Activated CD4-positive, alpha-beta T cell treated with anti-CD3 and anti-CD28 coated beads for 4 hours (primary cell): Measurements from ENCODE around the gene GAPVD1.
"Not testable (repeated sequence)": the region's sequence is repeated elsewhere in the genome, so short reads cannot be mapped to it uniquely, and the experiment has no call there.

ENCODE experiments used
- DNase-seq, 2 donors: peaks; one replicate each; pipeline ENCODE4 v3.0.0-alpha.2; 2020

The GAPVD1 gene

DNA sequence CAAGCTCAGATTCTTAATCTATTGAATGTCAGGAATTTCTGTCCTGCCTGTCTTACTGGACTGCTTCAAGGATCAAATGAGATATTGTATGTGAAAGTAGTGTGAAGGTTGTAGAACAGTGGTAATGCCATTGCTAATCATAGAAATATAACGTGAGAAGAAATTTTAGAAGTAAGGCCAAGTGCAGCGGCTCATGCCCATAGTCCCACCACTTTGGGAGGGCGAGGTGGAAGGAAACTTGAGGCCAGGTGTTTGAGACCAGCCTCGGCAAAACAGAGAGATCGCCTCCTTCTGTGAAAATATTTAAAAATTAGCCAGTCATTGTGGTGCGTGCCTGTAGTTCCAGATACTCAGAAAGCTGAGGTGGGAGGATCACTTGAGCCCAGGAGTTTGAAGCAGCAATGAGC, 15.4 kb upstream of the GAPVD1 start:
- no peak for DNase-seq

DNA sequence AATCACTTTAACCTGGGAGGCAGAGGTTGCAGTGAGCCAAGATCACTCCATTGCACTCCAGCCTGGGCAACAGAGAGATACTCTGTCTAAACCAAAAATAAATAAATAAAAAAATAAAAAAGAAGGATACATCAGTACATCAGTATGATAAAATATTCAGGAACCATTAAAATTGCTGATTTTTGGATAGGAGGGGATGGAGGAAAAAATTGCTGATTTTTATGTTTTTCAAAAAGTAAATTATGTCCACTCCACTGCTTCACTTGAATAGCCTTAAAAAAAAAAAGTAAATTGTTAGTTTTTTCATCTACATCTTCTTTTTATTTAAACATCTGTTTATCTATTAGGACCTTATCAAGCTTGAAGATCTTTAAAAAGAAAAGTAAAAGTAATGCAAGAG, 7.4 kb upstream of the GAPVD1 start:
- DNase-seq = no peak

DNA sequence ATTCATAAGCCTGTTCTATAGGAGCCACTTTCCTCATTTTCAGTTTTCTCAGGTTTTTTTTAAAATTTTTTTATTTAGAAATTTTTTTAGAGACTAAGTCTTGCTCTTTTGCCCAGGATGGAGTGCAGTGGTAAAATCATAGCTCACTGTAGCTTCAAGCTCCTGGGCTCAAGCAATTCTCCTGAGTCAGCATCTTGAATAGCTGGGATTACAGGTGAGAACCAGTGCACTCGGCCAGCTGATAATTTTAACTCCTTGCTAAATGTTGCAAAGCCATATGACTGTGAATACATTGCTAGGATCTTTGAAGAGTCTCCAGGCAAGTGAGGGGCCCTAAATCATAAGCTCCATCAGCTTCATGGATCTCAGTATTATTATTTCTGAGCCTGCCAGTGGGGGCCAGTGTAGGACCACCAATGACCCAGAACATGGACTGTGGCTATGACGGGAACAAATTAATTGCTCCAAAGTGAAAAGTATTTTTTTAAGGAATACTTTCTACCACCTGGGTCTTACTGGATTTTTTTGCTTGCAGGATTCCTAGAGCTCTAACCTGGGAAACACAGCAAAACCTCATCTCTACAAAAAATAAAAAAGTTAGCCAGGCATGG, 5.7 kb upstream of the GAPVD1 start:
- DNase-seq = no peak

DNA sequence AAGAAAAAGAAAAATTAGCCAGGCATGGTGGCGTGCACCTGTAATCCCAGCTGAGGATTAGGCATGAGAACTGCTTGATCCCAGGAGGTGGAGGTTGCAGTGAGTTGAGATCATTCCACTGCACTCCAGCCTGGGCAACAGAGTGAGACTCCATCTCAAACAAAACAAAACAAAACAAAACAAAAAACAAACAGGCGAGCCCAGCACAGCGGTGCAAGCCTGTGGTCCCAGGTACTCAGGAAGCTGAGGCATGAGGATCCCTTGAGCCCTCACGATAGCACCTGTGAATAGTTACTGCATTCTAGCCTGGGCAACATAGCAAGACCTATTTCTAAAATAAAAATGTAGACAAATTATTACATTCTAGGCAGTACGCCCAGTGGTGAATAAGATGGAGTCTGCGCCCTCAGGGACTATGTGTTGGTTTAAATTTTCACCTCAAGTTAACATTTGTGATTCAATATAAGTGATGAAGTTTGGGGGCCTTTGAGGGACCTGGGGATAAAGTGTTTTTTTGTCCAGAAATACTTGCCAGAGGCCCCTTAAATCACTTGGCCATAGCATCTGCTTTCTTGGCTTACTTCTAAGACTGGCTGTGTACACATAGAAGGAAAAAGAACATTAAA, 3.4 kb upstream of the GAPVD1 start:
- no peak for DNase-seq

DNA sequence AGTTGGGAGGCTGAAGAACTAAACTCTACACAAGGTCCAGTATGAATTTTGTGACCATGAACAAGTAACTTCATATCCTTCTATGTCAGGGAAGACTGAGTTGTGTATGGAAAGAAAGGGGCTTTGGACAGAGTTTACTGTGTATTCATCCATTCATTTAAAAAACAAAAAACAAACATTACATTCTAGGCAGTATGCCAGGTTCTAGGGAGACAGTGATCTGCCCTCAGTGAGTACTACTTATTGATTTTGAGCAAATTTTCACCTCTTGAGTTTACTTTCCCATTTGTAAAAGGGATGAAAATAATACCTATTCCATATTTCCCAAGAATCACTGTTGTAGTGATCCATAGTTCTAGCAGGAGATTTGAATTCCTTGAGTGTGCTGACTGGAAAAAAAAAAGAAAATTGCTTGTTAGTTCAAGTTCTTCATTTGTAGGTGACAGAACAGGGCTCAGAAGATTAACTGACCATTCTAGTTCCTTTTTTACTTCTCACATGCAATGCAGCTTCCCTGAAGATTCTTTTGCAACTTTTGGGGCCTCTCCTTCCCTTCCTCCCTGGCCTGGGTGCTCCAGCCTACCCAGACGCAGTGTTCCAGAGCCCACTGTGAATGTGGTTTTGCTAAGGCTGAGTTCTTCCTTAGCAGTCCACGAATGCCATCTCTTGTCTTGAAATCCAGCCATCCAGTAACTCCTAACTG, 2.6 kb upstream of the GAPVD1 start:
- DNase-seq = no peak

DNA sequence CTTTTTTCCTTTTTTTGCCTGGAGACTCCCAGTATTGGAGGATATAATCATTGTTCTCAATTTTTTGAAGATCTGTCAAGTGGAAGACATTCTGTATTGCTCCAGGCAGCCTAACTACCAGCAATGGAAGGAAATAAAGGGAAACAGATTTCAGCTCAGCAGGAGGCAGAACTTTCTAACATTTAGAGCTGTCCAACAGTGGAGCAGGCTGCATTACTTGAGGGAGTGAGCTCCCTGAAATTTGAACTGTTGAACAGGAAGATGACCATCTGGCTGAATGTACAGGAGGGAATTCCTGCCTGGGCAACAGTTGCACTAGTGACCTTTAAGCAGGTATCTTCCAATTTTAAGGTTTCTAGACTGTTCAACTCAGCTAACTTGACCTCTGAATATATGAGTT, 1.1 kb upstream of the GAPVD1 start:
- no peak for DNase-seq

DNA sequence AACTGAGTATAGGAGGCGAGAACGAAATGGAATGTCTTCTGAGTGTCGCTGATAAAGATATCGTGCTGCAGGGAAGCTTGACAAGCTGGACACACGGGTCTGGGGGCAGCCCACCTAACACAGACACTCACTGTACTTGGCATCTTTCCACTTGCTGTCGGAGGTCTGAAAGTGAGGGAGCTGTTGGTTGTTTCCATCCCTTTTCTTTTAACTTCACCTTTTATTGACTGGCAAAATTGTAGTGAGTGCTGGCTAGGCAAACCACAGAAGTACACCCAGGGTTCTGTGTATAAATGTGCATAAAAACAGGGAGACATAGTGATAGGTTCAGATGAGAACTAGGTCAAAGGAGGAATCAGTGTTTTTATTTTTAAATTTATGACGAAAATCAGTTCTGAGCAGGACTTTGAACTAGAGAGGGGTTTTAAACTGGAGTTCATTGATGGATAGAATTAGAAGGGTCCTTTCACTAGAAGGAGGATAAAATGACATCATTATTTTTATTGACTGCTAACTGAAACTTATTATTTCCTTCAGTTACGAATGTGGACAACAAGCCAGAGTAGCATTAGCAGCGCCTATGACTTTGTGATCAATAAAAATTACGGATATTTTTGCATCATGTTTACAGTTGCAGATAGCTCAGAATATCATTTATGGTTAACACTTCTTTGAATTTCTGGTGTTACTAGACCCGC, 817 bp downstream of the GAPVD1 start:
- DNase-seq = no peak

DNA sequence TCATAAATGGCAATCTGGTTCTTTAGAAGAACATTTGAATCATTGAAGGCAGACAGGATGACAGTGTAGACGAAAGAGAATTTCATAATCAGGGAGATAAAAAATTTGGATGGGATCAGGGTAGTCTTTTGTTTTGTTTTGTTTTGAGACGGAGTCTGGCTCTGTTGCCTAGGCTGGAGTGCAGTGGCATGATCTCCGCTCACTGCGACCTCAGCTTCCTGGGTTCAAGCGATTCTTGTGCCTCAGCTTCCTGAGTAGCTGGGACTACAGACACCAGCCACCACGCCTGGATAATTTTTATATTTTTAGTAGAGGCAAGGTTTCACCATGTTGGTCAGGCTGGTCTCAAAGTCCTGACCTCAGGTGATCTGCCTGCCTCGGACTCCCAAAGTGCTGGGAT, 2.4 kb downstream of the GAPVD1 start:
- DNase-seq = not testable (repeated sequence)

DNA sequence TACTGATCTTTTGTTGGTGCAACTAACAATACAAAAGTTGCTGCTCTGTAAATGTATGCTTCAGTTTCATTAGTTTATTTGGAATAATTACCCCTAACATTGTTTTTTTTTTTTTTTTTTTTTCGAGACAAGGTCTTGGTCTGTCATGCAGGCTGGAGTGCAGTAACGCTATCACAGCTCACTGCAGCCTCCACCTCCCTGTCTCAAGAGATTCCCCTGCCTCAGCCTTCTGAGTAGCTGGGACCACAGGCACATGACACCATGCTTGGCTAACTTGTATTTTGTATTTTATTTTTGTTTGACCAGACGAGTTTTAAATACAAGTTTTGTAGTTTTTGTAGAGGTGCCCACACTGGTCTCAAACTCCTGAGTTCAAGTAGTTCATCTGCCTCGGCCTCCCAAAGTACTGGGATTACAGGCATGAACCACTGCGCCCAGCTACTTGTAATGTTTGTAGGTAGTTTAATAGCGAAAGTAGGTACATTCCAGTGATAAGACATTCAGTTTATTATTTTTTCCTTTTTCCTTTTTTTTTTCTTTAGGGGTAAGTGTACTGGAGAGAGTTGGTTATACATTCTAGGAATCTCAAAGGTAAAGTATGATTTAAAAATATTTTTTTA, 6.9 kb downstream of the GAPVD1 start:
- no peak for DNase-seq

DNA sequence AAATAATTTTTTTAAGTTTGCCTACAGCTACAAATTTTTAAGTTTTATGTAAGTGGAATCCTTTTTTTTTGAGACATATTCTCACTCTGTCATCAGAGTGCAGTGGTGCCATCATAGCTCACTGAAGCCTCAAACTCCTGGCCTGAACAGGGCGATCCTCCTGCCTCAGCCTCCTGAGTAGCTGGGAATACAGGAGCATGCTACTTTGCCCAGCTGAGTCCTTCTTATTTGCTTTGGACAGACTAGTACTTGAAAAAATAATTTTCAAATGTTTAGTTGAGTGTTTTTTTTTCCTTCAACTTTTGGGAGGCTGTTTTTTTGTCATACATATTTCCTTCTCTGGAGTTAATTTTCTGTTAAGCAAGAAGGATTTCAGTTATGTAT, 7.4 kb downstream of the GAPVD1 start:
- no peak for DNase-seq

DNA sequence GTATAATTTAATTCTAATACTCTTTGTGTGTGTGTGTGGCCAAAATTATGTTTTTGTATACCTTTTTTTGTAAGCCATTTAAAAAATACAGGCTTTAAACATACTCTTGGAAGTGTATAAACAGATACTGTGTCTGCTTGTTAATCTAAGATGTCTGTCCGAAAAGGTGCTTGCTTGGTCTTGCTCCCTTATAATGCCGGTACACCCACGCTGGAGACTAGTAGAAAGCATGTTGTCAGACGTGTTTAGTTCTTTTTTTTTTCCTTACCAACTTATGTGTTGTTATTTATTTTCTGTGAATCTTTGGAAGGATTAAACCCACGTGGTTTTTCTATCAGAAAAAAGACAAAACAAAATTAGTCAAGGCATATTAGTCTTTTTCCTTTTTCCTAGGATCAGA, 9.5 kb downstream of the GAPVD1 start:
- no peak for DNase-seq

DNA sequence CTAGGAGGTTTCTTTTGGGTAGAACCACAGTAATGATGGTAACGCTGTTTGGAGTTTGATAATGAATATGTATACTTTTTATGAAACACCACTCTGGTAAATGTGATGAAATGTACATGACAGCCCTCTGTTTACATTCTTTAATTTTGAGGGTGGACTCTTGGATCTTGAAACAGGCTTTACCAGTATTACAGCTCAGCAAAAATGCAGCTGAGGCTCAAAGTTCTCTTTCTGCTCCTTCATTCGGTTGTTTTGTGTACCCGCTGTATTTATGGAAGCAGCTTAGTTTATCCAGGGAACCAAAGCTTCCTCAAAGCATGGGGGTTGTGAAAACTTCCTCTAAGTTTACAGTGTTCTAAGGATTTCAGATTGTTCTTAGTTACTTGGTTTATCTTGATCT, 11.1 kb downstream of the GAPVD1 start:
- DNase-seq = no peak

DNA sequence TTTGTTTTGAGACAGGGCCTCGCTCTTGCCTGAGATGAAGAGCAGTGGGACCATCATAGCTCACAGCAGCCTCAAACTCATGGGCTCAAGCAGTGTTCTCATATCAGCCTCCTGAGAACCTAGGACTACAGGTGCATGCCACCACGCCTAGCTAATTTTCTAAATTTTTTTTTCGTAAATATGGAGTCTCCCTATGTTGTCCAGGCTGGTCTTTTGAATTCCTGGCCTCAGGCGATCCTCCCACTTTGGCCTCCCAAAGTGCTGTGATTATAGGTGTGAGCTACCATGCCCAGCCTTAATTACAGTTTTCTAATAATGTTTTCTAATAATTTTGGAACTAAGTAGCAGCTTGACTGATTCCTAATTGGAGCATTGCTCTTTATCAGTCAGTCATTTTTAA, 15.1 kb downstream of the GAPVD1 start:
- DNase-seq = no peak

DNA sequence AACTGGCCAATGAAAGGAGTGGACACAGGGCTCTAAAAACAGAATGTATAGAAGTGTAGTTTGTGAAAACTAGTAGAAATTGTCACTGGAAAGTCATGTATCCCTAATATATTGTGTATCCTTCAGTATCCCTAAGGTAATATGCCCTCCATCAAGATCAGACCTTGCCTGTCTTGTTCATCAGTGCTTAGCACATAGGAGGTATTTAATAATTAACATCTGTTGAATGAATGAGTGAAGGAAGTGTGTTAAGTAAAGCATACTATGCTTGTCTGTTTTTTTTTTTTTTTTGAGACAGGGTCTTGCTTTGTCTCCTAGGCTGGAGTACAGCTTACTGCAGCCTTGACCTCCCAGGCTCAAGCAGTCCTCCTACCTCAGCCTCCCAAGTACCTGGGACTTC, 15.8 kb downstream of the GAPVD1 start:
- DNase-seq = no peak

DNA sequence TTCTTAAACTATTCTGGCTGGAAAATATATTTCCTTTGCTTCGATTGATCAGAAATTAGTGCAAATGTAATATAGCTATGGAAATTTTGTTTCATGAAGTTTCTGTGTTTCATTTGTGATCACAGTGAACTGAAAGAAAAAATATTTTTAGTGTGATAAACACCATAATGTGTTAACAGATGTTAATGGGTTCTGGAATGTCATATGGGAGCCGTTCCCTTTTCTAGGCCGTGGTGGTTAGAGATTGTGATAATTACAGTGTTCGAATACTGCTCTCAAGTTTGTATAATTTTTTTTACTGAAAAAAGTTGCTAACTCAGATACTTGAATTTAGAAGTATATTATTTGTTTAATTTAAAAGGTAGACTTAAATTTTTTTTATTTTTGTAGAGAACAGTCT, 19.3 kb downstream of the GAPVD1 start:
- DNase-seq = no peak

DNA sequence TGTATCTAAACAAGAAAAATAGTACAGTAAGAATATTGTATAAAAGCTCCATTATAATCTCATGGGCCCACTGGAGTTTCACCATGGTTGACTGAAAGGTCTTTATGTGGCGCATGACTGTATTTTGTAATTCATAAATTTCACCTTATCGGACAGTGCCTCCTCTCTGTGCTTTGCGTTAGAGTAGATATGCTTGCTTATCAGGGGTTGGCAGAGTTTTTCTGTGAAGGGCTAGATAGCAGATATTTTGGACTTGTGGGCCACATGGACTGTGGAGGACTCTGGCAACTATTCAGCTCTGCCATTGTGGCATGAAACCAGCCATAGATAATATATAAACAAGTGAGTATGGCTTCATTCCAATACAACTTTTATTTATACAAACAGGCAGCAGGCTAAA, 23.2 kb downstream of the GAPVD1 start:
- no peak for DNase-seq

DNA sequence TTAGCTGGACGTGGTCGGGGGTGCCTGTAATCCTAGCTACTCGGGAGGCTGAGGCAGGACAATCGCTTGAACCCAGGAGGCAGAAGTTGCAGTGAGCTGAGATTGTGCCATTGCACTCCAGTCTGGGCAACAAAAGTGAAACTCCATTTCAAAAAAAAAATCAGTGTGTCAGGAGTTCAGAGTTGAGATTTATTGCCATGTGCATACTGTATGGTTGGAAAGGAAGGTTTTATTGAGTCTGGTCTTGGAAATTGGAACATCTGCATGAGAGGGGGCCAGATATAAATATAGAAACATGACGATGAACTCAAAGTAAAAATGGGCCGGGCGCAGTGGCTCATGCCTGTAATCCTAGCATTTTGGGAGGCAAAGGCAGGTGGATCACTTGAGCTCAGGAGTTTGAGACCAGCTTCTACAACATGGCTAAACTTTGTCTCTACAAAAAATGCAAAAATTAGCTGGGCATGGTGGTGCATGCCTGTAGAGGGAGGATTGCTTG, 25.4 kb downstream of the GAPVD1 start:
- DNase-seq = not testable (repeated sequence)

DNA sequence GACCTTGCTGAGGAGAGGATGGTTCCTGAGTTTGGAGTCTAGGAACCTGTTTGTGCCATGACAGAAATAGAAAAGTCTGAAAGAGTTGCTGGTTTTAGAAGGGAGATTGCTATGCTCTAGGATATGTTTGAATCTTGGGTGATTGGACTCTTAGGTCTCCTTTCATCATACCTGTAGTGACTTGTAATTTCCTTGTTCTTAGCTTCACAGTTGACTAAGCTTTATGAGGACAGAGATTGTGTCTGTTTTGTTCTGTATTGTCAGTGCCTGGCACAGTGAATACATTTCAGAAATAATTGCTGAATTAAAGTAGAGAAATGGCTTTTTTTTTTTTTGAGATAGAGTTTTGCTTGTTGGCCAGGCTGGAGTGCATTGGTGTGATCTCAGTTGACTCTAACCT, 31.5 kb downstream of the GAPVD1 start:
- no peak for DNase-seq

DNA sequence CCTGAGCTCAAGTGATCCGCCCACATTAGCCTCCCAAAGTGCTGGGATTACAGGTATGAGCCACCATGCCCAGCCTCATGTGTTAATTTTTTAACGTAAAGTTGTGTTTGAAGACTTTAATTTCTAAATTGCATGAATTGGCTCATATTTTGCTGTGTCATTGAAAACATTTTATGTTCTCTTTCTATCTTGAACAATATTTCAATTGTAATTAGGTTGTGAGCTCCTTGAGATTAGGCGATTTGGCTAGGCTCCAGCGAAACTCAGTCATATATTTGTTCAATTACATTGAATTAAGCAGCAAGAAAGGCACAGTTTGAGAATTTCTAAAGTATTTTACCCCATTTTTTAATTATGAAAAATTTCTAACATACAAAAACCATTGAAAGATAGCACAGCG, 34.0 kb downstream of the GAPVD1 start:
- no peak for DNase-seq

DNA sequence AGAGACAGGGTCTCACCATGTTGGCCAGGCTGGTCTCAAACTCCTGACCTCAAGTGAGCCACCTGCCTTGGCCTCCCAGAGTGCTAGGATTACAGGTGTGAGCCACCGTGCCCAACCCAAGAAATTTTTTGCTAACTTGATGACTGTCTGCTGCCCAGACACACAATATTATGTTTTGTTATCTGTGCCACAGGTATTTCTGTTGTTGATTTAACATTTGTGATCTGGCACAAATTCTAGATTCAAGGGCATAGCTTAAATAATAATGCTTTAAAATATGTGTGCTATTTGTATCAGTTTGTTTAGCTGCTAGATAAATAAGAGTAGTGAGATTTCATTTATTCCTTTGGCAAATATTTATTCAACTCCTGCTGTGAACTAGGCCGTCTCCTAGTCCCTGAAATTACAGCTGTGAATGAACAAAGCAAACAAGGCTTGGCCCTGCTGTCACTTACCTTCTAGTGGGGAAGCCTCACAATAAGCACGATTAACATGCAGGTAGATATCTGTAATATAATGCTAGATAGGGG, 35.3 kb downstream of the GAPVD1 start:
- no peak for DNase-seq

DNA sequence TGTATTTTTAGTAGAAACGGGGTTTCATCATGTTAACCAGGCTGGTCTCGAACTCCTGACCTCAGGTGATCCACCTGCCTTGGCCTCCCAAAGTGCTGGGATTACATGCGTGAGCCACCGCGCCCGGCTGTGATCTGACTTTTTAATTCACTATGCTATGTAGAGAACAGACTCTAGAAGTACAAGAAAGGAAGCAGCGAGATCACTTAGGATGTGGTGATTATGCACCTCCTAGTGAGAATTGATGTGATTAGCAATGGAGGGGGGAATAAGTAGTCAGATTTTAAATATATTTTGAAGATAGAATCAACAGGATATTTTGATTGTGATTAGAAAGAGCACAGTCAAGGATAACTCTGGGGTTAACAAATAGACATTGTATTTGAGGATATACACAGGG, 36.3 kb downstream of the GAPVD1 start:
- no peak for DNase-seq

DNA sequence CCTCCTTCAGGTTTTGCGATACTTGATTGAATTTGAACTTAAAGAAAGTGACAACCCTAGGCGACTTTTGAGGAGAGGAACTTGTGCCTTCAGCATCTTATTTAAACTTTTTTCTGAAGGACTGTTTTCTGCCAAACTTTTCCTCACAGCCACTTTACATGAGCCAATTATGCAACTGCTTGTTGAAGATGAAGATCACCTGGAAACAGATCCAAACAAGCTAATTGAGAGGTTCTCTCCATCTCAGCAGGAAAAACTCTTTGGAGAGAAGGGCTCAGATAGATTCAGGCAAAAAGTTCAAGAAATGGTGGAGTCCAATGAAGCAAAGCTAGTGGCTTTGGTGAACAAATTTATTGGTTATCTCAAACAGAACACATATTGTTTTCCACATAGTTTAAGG, 40.6 kb downstream of the GAPVD1 start:
- no peak for DNase-seq

DNA sequence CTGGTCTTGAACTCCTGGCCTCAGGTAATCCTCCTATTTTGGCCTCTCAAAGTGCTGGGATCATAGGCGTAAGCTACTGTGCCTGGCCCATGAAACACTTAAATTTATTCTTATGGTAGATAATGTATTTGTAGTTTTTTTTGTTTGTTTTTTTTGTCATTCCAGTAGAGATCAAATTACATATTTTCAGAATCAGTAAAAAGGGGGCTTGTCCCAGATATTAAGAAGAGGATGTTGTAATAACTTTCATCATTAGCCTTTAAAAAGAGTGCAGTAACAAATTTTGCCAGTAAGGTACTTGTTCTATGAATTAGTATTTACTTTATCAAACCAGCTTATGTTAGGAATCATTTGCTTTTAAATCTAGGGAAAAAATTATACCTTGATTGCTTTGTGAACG, 42.6 kb downstream of the GAPVD1 start:
- no peak for DNase-seq
